ENCODE results near the gene SMPD4.
"Not testable (repeated sequence)": the region's sequence is repeated elsewhere in the genome, so short reads cannot be mapped to it uniquely, and the experiment has no call there.

Gene SMPD4

GRCh38 chr2:130187859-130188792 is 6.7 kb upstream of the SMPD4 start:
- DNase-seq (ENCODE audit: low read depth in 2 of 2) = not testable (repeated sequence)

DNA sequence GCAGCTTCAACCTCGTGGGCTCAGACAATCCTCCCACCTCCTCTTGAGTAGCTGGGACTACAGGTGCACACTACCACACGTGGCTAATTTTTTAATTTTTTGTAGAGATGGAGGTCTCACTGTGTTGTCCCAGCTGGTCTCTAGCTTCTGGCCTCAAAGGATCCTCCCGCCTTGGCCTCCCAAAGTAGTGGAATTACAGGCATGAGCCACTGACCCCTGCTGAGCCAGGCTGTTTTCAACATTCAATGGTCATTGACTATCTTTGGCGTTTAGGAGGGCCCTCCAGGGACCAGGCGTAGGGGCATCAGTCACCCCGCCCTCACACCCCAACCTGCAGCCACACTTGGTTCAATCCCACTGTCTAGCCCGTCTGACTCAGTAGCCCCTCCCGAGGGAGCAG is 5.9 kb upstream of the SMPD4 start:
- no peak for DNase-seq (ENCODE audit: low read depth in 2 of 2)

DNA sequence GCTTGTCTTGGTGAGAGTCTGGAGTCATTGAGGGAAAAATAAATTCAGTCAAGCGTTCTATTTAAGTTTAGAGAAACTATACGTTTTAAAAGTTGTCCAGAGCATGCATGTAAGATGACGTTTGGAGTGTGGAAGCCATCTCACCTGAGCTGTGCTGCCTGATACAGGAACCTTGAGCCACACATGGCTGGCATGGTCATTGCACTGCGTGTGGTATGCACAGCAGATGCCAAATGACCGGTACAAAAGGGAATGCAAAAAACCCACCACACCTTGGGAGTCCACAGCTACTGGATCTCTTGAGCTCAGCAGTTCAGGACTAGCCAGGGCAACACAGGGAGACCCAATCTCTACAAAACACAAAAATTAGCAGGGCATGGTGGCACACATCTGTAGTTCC is 5.0 kb upstream of the SMPD4 start:
- no peak for DNase-seq (ENCODE audit: low read depth in 2 of 2)

DNA sequence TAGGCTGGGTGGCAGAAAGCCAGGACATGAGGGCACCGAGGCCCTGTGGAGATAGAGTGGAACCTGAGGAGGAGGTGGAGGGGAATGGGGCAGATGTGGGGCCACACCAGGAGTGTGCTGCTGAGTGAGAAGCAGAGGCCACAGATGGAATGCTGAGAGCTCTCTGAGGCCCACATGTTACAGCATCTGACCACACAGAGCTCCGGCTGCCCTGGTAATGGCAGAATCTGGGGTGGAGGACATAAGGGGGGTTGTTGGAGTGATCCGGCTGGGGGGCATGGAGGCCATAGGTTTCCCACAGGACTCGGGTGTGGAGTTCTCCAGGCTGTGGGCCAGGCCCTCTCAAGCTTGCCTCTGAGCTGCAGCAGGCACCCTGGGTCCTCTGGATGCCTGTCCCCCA is 4.5 kb upstream of the SMPD4 start:
- DNase-seq (ENCODE audit: low read depth in 2 of 2) = no peak

DNA sequence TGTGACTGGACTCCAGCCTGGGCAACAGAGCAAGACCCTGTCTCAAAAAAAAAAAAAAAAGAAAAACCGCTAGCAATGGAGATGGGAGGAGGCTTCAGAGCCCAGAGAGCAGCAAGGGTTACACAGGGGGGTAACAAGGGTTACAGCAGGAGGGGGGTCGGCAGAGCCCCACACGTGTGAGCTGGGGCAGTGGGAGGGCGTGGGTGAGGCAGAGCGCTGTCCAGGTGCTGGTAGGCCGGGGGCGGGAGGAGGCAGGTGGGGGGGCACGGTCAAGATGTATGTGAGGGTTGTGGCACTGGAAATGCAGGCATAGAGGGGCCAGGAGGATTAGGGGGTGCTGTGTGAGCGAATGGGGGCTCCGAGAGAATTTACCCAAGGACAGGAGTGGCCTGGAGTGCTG is 4.0 kb upstream of the SMPD4 start:
- no peak for DNase-seq (ENCODE audit: low read depth in 2 of 2)

GRCh38 chr2:130183512-130184373 is 2.3 kb upstream of the SMPD4 start:
- DNase-seq (ENCODE audit: low read depth in 2 of 2) = no peak

GRCh38 chr2:130182826-130183511 is 1.6 kb upstream of the SMPD4 start:
- DNase-seq (ENCODE audit: low read depth in 2 of 2) = not testable (repeated sequence)

GRCh38 chr2:130181880-130182682 is 679 bp upstream of the SMPD4 start, which contains the start of gene MZT2B:
TSS of gene MZT2B (plus strand) at chr2:130182262. CDS start at chr2:130182283, 21 bp downstream.
- DNase-seq (ENCODE audit: low read depth in 2 of 2) = peak; percentile 78 to 80

- not testable (repeated sequence) for DNase-seq (ENCODE audit: low read depth in 2 of 2)
These were observed 738 bp downstream of the SMPD4 start for GRCh38 chr2:130180404-130181324.

DNA sequence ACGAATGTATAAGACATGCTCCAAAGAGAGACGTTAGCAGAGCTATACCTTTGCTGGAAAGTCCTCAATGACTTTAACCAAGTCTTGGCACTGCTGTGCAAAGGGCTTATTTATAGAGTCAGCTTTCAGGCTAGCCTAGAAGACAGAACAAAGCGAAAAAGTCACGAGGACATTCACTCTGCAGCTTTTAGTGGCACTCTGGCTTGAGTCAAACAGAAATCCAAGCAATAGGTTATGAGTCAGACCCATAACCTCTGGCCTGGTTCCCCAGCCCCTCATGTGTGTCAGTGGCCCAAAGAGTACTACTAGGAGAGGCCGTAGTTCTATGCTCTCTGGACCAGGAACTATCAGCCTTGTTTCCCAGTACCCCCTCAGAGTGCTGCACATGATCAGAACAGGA is 6.5 kb downstream of the SMPD4 start:
- DNase-seq (ENCODE audit: low read depth in 2 of 2) = not testable (repeated sequence)

DNA sequence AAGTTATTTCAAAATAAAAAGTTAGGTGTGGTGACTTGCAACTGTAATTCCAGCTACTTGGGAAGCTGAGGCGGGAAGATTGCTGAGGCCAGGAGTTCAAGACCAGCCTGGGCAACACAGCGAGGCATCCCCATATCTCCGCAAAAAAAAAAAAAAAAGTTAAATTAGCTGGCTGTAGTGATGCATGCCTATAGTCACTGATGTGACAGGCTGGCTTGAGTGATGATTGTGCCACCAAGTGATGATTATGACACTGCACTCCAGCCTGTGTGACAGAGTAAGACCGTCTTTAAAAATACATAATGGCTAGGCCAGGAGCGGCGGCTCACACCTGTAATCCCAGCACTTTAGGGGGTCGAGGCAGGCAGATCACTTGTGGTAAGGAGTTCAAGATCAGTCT is 11.5 kb downstream of the SMPD4 start:
- no peak for DNase-seq (ENCODE audit: low read depth in 2 of 2)

- not testable (repeated sequence) for DNase-seq (ENCODE audit: low read depth in 2 of 2)
These were observed 12.2 kb downstream of the SMPD4 start for GRCh38 chr2:130169163-130169562.

DNA sequence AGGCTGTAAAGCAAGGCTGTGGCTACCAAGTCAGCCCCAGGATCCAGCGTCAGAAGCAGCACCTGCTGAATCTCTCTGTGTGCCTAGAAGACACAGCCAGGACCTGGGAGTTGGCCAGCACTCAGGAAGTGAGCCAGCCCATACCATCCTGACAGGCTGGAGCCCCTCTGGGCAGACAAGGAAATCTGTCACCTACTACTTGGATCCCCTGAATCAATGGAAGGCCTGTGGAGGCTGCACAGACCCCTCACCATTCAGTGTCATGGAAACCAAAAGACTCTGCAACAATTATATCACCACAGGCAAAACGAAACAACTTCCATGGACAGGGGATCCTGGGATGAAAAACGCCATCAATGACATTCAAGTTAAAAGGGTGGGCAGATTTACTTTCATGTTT is 14.8 kb downstream of the SMPD4 start:
- not testable (repeated sequence) for DNase-seq (ENCODE audit: low read depth in 2 of 2)

DNA sequence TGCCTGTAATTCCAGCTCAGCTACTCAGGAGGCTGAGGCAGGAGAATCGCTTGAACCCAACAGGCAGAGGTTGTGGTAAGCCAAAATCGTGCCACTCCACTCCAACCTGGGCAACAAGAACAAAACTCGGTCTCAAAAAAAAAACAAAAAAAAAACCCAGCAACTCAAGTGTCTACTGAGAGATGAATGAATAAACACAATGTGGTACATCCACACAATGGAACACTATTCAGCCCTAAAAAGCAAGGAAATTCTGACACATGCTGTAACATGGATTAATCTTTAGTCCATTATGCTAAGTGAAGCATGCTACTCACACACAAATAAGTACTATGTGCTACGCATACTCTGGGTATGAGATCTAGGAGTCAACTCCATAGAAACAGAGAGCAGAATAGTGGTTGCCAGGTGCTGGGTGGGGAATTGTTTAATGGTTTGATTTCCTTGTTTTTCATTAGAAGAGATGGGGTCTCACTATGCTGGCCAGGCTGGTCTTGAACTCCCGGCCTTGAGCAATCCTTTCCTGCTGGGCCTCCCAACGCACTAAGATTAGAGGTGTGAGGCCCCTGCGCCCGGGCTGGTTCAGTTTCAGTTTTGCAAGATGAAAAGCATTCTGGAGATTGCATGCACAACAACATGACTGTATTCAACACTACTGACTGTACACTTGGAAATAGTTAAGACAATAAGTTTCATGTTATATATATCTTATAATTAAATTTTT is 15.9 kb downstream of the SMPD4 start:
- no peak for DNase-seq (ENCODE audit: low read depth in 2 of 2)

DNA sequence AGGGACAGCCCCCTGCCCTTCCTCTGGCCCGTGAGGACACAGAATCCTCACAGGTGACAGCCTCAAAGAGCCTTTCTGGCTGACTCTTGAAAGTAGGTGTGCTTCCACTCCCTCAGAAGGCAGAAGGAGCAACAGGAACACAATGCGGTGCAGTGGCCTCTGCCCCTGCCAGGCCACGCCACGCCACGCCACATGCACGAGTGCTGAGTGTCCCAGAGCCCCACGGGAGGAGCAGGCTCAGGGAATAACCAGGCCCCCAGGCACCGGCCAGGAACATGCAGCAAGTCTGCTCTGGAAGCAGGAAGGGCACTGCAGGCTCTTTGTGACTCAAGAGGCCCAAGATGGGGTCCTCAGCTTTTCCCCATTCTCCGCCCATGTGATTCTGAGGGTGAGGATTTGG is 18.4 kb downstream of the SMPD4 start:
- DNase-seq (ENCODE audit: low read depth in 2 of 2) = no peak

DNA sequence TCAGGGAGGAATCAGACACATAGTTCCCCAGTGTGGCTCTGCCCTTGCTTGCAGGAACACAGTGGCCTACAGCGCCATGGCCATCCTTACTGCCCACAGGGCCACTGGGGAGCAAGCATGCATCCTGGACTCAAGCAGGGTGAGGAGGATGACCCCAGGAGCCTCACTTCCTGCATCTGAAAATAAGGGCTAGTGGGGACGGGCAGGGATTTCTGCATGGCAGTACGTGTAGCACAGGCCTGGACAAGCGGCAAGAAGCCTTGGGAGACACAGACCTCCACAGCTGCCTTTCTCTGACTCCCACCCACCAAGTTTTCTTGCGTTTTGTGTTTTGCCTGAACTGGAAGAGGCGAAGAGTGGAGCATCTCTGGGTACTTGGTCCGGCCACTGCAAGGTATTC is 18.9 kb downstream of the SMPD4 start:
- DNase-seq (ENCODE audit: low read depth in 2 of 2) = not testable (repeated sequence)

DNA sequence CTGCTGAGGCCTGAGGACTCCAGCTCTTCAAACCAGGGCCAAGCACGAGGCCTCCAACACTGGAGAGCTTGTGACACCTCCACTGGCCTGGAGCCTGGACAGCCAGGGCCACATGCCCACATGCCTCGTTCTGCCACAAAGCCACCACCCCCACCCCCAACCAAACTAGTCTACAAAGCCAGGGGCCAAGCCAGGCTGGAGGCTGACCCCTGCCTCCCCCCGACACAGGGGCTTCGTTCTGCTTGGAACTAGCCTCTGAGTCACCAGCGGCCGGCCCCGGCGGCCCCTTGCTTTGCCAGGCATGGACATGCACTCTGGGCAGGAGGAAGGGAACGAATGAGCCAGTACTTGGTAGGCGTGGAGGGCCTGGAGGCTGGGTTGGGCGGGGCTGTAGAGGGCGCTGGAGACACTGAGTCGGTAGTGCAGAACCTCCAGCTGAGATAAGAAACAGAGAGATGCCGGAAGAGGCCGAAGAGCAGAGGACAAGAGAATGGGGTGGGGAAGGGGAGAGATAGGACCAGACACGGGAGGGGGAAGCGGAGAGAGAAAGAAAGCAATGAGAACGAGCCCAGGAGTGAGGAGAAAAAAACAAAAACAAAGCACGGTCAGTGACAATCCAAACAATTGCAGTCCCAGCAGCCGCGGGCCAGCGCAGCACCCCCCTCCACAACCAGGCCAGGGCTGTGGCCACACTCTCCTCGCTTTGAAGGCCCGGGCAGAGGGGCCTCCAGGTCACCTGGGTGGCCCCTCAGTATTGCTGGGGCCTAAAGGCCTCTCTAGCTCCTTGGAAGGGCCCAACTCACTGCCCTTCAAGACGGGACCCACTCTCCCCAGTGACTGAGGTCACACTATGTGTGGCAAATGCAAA is 20.3 kb downstream of the SMPD4 start:
- not testable (repeated sequence) for DNase-seq (ENCODE audit: low read depth in 2 of 2)

GRCh38 chr2:130160131-130160530 is 21.3 kb downstream of the SMPD4 start:
- DNase-seq (ENCODE audit: low read depth in 2 of 2) = no peak

All from activated CD8-positive, alpha-beta memory T cell treated with anti-CD3 and anti-CD28 coated beads for 4 hours (primary cell).